D721Med (cell line): ENCODE results near the gene ZNF20.
A peak's percentile ranks its signal among the peaks of the same experiment; 100 is the strongest.

ENCODE experiments used
- DNase-seq: peaks from one replicate; pipeline ENCODE4 v3.0.0; 2011; ENCODE audit warnings: low spot score; ENCODE audit not compliant: insufficient read length
- FAIRE-seq: peaks from 2 replicates; lab custom pipeline; 2011; peaks lifted over from hg19 to GRCh38; lab: Jason Lieb, UNC
- TF ChIP-seq, protein P1 (sequence below): IDR thresholded peaks from 2 replicates; pipeline ENCODE4 v1.5.1; 2012; ENCODE audit warnings: mild to moderate bottlenecking, control low read depth; ENCODE audit not compliant: insufficient read depth; ENCODE audit errors: missing control alignments

The ZNF20 gene

DNA sequence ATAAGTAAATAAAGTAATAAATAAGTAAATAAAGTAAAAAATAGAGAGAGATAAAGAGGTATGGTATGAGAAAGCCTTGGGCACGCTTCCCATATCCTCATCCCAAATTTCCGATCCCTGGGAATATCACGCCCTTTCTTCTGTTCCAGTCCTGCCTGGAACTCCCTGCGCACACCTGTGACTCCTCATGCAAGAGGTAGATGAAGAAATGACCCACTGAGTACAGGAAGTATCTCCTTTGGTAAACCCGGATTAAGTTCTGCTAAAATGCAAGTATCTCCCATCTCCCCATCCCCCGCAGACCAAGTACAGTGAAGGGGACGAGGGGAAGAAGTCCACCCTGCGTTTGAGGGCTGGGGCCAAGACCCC is 22.3 kb upstream of the ZNF20 start:
- FAIRE-seq (no peak), DNase-seq (no peak)
- TF ChIP-seq, protein P1, sequence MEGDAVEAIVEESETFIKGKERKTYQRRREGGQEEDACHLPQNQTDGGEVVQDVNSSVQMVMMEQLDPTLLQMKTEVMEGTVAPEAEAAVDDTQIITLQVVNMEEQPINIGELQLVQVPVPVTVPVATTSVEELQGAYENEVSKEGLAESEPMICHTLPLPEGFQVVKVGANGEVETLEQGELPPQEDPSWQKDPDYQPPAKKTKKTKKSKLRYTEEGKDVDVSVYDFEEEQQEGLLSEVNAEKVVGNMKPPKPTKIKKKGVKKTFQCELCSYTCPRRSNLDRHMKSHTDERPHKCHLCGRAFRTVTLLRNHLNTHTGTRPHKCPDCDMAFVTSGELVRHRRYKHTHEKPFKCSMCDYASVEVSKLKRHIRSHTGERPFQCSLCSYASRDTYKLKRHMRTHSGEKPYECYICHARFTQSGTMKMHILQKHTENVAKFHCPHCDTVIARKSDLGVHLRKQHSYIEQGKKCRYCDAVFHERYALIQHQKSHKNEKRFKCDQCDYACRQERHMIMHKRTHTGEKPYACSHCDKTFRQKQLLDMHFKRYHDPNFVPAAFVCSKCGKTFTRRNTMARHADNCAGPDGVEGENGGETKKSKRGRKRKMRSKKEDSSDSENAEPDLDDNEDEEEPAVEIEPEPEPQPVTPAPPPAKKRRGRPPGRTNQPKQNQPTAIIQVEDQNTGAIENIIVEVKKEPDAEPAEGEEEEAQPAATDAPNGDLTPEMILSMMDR: no peak

DNA sequence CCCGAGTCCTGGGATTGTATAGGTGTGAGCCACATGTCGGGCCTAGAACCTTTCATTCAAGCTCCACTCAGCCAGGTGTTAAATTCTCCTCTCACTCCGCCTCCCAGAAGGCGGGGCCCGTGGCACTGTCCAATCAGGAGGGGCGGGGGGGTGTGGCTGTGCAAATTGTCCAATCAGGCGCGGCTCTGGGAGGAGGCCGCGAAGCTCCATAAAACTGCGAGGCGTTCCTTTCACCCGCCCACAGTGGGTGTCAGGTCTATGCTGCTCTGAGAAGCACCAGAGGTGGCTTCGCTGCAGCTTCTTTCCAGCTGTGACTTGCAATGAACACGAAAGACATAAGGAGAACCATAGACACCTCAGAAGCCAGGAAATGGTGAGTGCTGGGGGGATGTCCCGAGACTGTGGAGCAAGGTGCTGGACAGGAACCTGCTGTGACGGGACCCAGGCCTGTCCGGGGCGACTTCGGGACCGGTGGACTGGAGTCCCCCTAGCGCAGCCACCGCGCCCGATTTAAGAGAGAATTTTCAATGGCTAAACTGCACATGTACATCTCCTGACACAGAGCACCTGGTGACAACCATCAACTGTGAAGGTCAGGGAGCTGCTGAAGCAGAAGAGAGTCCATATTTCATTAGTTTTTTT is 19.7 kb upstream of the ZNF20 start:
- DNase-seq: no peak
- TF ChIP-seq, protein P1: no peak
- FAIRE-seq: no peak

GRCh38 chr19:12156223-12157058 is 16.3 kb upstream of the ZNF20 start, which contains the start of gene ZNF625:
ZNF625 (minus strand) TSS chr19:12156734; CDS start chr19:12156558, 176 bp downstream.
- FAIRE-seq: peak; percentile 75
- DNase-seq: peak; percentile 79
- TF ChIP-seq, protein P1: no peak

- FAIRE-seq (no peak), DNase-seq (no peak)
- TF ChIP-seq, protein P1: no peak
Measured at GRCh38 chr19:12155324-12155860, 15.2 kb upstream of the ZNF20 start.

GRCh38 chr19:12145348-12145747 is 5.2 kb upstream of the ZNF20 start:
- TF ChIP-seq, protein P1: no peak
- FAIRE-seq: no peak

GRCh38 chr19:12141405-12141736 is 1.2 kb upstream of the ZNF20 start:
- no peak for FAIRE-seq
- TF ChIP-seq, protein P1: no peak
- no peak for DNase-seq

More at GRCh38 chr19:12145348-12145747, 5.2 kb upstream of the ZNF20 start:
- no peak for DNase-seq
